Smooth muscle cell (in vitro differentiated cells): ENCODE measurements around the gene GLI2. TPM values are rescaled to one million over a fixed set of nuclear protein-coding genes. Genes with fewer than 3 reads are reported as not detected.

Source experiments
- DNase-seq: peaks from one replicate; lab custom pipeline; 2025; ENCODE audit not compliant: unreplicated experiment; lab: John Stamatoyannopoulos, UW
- H2AFZ ChIP-seq: fragments of 200-600 bp; sonication (generic); 2 replicates; pipeline ENCODE4 v1.6.0; 2016; ENCODE audit warnings: antibody characterized with exemption, low read depth, mild to moderate bottlenecking
- H3F3A ChIP-seq: fragments of 200-600 bp; sonication (generic); 2 replicates; pipeline ENCODE4 v1.6.0; 2017; ENCODE audit warnings: antibody characterized with exemption, low read depth
- H3K27ac ChIP-seq: fragments of 200-600 bp; sonication (generic); 2 replicates; pipeline ENCODE4 v1.5.1; 2016; ENCODE audit warnings: low read depth, mild to moderate bottlenecking
- H3K27me3 ChIP-seq: fragments of 200-600 bp; sonication (generic); 2 replicates; pipeline ENCODE4 v1.6.1; 2016; ENCODE audit warnings: low read depth, mild to moderate bottlenecking
- H3K36me3 ChIP-seq: fragments of 200-600 bp; sonication (generic); 2 replicates; pipeline ENCODE4 v1.5.1; 2016; ENCODE audit warnings: low read depth
- H3K4me1 ChIP-seq: fragments of 200-600 bp; sonication (generic); 2 replicates; pipeline ENCODE4 v1.5.1; 2016; ENCODE audit warnings: low read depth
- H3K4me2 ChIP-seq: fragments of 200-600 bp; sonication (generic); 2 replicates; pipeline ENCODE4 v1.6.0; 2016; ENCODE audit warnings: mild to moderate bottlenecking
- H3K4me3 ChIP-seq: fragments of 200-600 bp; sonication (generic); 2 replicates; pipeline ENCODE4 v1.5.1; 2016; ENCODE audit warnings: mild to moderate bottlenecking
- H3K79me2 ChIP-seq: fragments of 200-600 bp; sonication (generic); 2 replicates; pipeline ENCODE4 v1.6.0; 2016; ENCODE audit warnings: low read depth, mild to moderate bottlenecking
- H3K9ac ChIP-seq: fragments of 200-600 bp; sonication (generic); 2 replicates; pipeline ENCODE4 v1.6.0; 2016; ENCODE audit warnings: low read depth
- H3K9me3 ChIP-seq: fragments of 200-600 bp; sonication (generic); replicated peaks from 2 replicates; pipeline ENCODE4 v1.5.1; 2016; ENCODE audit warnings: low read depth
- H4K20me1 ChIP-seq: fragments of 200-600 bp; sonication (generic); 2 replicates; pipeline ENCODE4 v1.6.0; 2016; ENCODE audit warnings: low read depth
- CTCF ChIP-seq: fragments of 200-600 bp; sonication (generic); IDR thresholded peaks from 2 replicates; pipeline ENCODE4 v1.5.1; 2017; ENCODE audit warnings: borderline replicate concordance, mild to moderate bottlenecking, antibody characterized with exemption; ENCODE audit not compliant: insufficient read depth, poor library complexity, severe bottlenecking
- WGBS: methylation state at CpG from one replicate; pipeline ENCODE4 v1.1.7; 2016; ENCODE audit warnings: low lambda C conversion rate; 5-methylcytosine and 5-hydroxymethylcytosine counted together
- polyA plus RNA-seq: library from polyadenylated mRNA; unstranded; fragments of >200 nt; fragmentation: Nextera tagmentation; extraction: Ambion mirVana; gene quantifications from 2 replicates; pipeline ENCODE4 v1.2.1, GENCODE V29; 2016
- total RNA-seq: library from RNA; depleted of rRNA; stranded (reverse); fragments of >200 nt; gene quantifications from 2 replicates; pipeline ENCODE4 v1.2.3, GENCODE V29; 2014

The GLI2 gene
- total and polyA plus RNA-seq, 2 experiments from 2014 or later: 9.4 to 10.6 TPM

GRCh38 chr2:120747281-120747680, 11.6 kb downstream of the GLI2 start:
- Histone ChIP-seq H2AFZ (no peak overlapping the region), H3K9me3 (no peaks in the 10 kb centered on the region), H4K20me1 (peaks cover 47% of the 10 kb centered on the region), H3K4me2 (no peak overlapping the region), H3F3A (no peaks in the 10 kb centered on the region), H3K27ac (no peak overlapping the region), H3K36me3 (no peaks in the 10 kb centered on the region), H3K4me1 (peaks cover 27% of the 10 kb centered on the region), H3K9ac (no peak overlapping the region), H3K27me3 (no peaks in the 10 kb centered on the region), H3K79me2 (peaks cover 89% of the 10 kb centered on the region), H3K4me3 (no peak overlapping the region)
- 95% methylated on average over 2 of the region's 2 CpGs for WGBS
- TF ChIP-seq CTCF: no peak
- DNase-seq: no peak

GRCh38 chr2:120747706-120748105, 12.0 kb downstream of the GLI2 start:
- WGBS: 94% methylated on average over 7 of the region's 7 CpGs
- Histone ChIP-seq H3K79me2 (peaks cover 89% of the 10 kb centered on the region), H3K36me3 (no peaks in the 10 kb centered on the region), H3K4me2 (no peak overlapping the region), H3F3A (no peaks in the 10 kb centered on the region), H3K9me3 (no peaks in the 10 kb centered on the region), H2AFZ (no peak overlapping the region), H3K4me1 (peaks cover 23% of the 10 kb centered on the region), H3K27me3 (no peaks in the 10 kb centered on the region), H3K27ac (no peak overlapping the region), H3K4me3 (no peak overlapping the region), H4K20me1 (peaks cover 47% of the 10 kb centered on the region), H3K9ac (no peak overlapping the region)
- no peak for DNase-seq
- no peak for TF ChIP-seq CTCF

GRCh38 chr2:120748310-120748709, 12.6 kb downstream of the GLI2 start:
- Histone ChIP-seq H4K20me1 (peaks cover 47% of the 10 kb centered on the region), H3K9me3 (no peaks in the 10 kb centered on the region), H3K36me3 (no peaks in the 10 kb centered on the region), H3K27me3 (no peaks in the 10 kb centered on the region), H3K4me2 (no peak overlapping the region), H3K79me2 (peaks cover 89% of the 10 kb centered on the region), H3K27ac (no peak overlapping the region), H3F3A (no peaks in the 10 kb centered on the region), H3K9ac (no peak overlapping the region), H3K4me1 (peaks cover 20% of the 10 kb centered on the region), H2AFZ (no peak overlapping the region), H3K4me3 (no peak overlapping the region)
- 94% methylated on average over 3 of the region's 3 CpGs for WGBS
- DNase-seq: no peak
- no peak for TF ChIP-seq CTCF

GRCh38 chr2:120748741-120749140, 13.1 kb downstream of the GLI2 start:
- peak overlapping the region; percentile 34 for H3K4me2 ChIP-seq
- no peaks in the 10 kb centered on the region for H3K9me3 ChIP-seq
- H3K4me3 ChIP-seq: no peak overlapping the region
- no peak for TF ChIP-seq CTCF
- H3F3A ChIP-seq: no peaks in the 10 kb centered on the region
- no peak for DNase-seq
- peak overlapping the region; percentile 84 for H3K27ac ChIP-seq
- H3K9ac ChIP-seq: no peak overlapping the region
- H2AFZ ChIP-seq: no peak overlapping the region
- no peaks in the 10 kb centered on the region for H3K27me3 ChIP-seq
- peaks cover 46% of the 10 kb centered on the region for H4K20me1 ChIP-seq
- H3K36me3 ChIP-seq: no peaks in the 10 kb centered on the region
- H3K4me1 ChIP-seq: peaks cover 20% of the 10 kb centered on the region
- peaks cover 89% of the 10 kb centered on the region for H3K79me2 ChIP-seq
